GM12875 (cell line): ENCODE data around the gene FAM193B.

Experiments
- H3K4me3 ChIP-seq: one replicate; pipeline ENCODE4 v1.5.1; 2011; ENCODE audit warnings: low read depth, low read length, control low read depth
- TF ChIP-seq, protein P1 (sequence below): IDR thresholded peaks from 2 replicates; pipeline ENCODE4 v1.5.1; 2011; ENCODE audit warnings: low read depth, mild to moderate bottlenecking, control low read depth, inconsistent platforms, low read length, moderate library complexity, borderline replicate concordance; ENCODE audit not compliant: insufficient read depth

The FAM193B gene

DNA sequence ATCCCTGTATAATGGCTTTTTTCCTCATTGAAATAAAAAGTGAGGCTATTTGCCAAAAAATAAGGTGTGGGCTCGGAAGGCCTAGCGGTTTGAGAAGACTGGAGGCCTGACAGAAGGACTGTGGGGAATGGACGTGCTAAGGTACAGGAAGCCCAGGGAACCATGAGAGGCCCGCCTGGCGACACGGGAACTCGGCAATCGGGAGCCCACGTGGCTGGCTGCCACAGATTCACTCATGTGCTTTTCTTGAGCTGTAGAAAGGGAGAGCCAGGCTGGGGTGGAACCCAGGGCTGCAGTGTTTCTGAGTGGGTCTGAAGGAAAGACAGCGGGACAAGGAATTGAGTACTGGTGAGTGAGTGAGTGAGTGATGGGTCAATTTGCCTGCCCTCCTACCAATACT is 25.7 kb downstream of the FAM193B start:
- TF ChIP-seq, protein P1, sequence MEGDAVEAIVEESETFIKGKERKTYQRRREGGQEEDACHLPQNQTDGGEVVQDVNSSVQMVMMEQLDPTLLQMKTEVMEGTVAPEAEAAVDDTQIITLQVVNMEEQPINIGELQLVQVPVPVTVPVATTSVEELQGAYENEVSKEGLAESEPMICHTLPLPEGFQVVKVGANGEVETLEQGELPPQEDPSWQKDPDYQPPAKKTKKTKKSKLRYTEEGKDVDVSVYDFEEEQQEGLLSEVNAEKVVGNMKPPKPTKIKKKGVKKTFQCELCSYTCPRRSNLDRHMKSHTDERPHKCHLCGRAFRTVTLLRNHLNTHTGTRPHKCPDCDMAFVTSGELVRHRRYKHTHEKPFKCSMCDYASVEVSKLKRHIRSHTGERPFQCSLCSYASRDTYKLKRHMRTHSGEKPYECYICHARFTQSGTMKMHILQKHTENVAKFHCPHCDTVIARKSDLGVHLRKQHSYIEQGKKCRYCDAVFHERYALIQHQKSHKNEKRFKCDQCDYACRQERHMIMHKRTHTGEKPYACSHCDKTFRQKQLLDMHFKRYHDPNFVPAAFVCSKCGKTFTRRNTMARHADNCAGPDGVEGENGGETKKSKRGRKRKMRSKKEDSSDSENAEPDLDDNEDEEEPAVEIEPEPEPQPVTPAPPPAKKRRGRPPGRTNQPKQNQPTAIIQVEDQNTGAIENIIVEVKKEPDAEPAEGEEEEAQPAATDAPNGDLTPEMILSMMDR: no peak
- no peak overlapping the region for H3K4me3 ChIP-seq

DNA sequence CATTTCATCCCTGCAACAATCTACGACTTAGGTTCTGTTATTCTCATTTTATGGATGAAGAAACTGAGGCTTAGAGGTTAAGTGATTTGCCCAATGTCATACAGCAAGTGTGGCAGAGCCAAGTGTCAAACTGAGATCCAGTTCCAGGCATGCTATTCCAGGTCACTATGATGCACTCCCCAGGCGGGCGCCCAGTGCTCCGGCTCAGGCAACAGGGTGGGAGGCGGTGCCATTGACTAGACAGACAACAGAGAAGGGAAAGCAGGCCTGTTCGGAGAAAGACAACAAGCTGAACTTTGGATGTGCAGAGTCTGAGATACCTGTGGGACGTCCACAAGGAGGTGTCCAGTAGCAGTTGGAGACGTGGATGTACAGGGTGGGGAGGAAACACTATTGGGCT is 26.8 kb downstream of the FAM193B start:
- no peak overlapping the region for H3K4me3 ChIP-seq
- TF ChIP-seq, protein P1: no peak

DNA sequence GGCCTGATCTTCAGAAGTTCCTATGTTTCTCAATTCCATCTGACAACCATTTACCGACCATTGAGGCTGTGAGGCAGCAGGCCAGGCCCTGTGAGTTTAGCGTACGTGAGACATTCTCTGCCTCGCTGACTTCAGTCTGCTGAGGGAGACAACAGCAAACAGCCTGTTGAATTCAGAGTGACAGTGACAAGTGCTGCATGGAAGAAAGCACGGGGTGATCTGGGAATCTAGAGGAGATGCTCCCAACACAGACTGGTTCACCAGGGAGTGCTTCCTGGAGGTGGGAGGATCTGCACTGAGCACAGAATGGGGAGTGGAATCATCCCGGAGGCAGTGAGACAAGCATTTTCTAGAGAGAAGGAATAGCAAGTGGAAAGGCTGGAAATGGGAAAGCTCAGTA is 27.6 kb downstream of the FAM193B start:
- no peak overlapping the region for H3K4me3 ChIP-seq
- TF ChIP-seq, protein P1: no peak

DNA sequence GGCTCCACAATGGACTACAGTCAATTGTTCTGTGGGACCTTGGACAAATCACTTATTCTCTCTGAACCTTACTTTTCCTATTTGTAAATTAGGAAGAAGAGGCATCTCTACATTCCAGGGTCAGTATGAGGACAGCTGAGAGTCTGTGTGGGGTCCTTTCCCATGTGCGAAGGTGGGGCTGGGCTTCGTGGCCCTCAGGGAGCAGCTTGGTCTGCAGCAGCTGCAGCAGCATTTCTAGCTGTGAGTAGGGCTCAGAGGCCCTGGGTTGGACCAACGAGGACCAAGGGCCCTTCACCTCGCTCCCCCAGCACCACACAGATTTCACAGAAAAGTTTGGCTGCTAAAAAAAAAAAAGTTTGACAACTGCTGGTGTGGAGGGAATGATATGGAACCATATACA is 28.2 kb downstream of the FAM193B start:
- no peak overlapping the region for H3K4me3 ChIP-seq
- TF ChIP-seq, protein P1: no peak

DNA sequence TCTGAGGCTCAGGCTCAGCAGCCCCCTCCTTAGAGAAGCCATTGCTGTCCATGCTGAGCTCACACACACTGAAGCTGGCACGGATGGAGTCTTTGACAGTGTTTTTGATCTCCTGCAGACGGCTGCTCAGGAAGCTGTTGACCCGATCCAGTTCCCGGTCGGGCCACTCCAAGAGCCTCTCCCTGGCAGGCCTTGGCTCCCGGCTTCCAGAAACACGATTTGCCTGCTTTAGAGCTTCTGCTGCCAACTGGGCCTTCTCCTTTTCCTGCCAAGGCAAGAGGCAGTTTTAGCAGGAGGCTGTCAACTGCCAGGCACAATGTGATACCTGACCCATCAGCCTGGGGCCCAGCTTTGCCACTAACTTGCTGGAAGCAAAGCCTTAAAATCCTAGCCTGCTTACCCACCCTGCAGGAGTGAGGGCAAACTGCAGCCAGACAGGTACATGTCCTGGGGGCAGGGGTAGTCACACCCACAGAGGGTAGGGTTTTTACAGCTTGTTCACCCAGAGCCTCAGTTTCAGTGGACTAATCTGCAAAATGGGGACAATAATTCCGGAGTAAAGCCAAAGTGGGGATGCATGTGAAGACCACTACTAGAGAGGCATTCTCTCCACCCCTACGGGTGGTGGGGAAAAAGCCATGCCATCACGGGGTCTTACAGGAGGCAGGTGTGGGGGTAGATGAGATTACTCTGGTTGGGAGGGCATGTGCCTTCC is 29.3 kb downstream of the FAM193B start:
- H3K4me3 ChIP-seq: no peak overlapping the region
- TF ChIP-seq, protein P1: 0 out of 2 replicates have a peak, but pooled peaks have one; percentile 1

DNA sequence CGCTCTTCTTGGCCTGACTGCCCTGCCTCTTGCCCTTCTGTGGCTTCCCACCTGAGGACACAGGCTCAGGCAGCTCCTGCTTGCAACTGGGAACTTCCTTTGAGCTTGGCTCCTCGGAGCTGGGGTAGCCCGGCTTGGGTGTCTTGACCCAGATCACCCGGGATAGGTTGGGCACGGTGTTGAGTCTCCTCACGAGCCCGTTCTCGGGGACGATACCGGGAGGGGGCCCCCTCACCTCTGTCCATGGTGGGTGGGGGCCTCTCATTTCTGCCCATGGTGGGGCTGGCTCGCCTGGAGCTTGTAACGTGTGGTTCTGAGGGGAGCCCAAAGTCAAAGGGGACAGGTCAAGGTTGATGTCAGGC is 29.8 kb downstream of the FAM193B start:
- no peak overlapping the region for H3K4me3 ChIP-seq
- TF ChIP-seq, protein P1: no peak
